ENCODE results near the gene SEC62.

Gene SEC62

GRCh38 chr3:169984292-169984691, 17.7 kb downstream of the SEC62 start:
- ATAC-seq (ENCODE audit: insufficient read depth, low read depth) (no peak), DNase-seq (no peak)
- H3K9ac ChIP-seq (ENCODE audit: low read depth, low read length) = no peak overlapping the region
- no peak overlapping the region for H3K4me3 ChIP-seq (ENCODE audit: low read depth in 1 of 2, low read length in 2 of 2)
- peaks cover 6% of the 10 kb centered on the region; the same call in 1 of the 2 replicates for H3K79me2 ChIP-seq (ENCODE audit: insufficient read depth, low read length)
- no peaks in the 10 kb centered on the region for H3K9me3 ChIP-seq (ENCODE audit: insufficient read depth, low read length, severe bottlenecking)
- no peaks in the 10 kb centered on the region for H3K4me1 ChIP-seq (ENCODE audit: insufficient read depth, low read length)
- H4K20me1 ChIP-seq (ENCODE audit: insufficient read depth, low read length) = peaks cover 3% of the 10 kb centered on the region; the same call in 1 of the 2 replicates
- no peak overlapping the region for H3K27ac ChIP-seq (ENCODE audit: low read length)
- no peak overlapping the region for H2AFZ ChIP-seq (ENCODE audit: low read depth, low read length)
- TF ChIP-seq EZH2 (IDR thresholded peaks at IDR 0.05; ENCODE audit: borderline replicate concordance, low read depth, low read length, severe bottlenecking) (no peak), CTCF (IDR thresholded peaks at IDR 0.05; ENCODE audit: borderline replicate concordance, extremely low read depth, low read length, poor library complexity, severe bottlenecking) (no peak)
- H3K27me3 ChIP-seq (ENCODE audit: insufficient read depth, low read length, poor library complexity) = no peaks in the 10 kb centered on the region
- no peak overlapping the region for H3K4me2 ChIP-seq (ENCODE audit: insufficient read depth, low read length)
- H3K36me3 ChIP-seq (ENCODE audit: insufficient read depth, low read length) = peaks cover 99% of the 10 kb centered on the region

GRCh38 chr3:169990431-169990830, 23.8 kb downstream of the SEC62 start:
- Histone ChIP-seq H3K27me3 (ENCODE audit: insufficient read depth, low read length, poor library complexity) (no peaks in the 10 kb centered on the region), H3K79me2 (ENCODE audit: insufficient read depth, low read length) (no peaks in the 10 kb centered on the region), H3K4me1 (ENCODE audit: insufficient read depth, low read length) (no peaks in the 10 kb centered on the region), H3K4me2 (ENCODE audit: insufficient read depth, low read length) (no peak overlapping the region), H3K36me3 (ENCODE audit: insufficient read depth, low read length) (peaks cover 90% of the 10 kb centered on the region), H2AFZ (ENCODE audit: low read depth, low read length) (no peak overlapping the region), H3K27ac (ENCODE audit: low read length) (no peak overlapping the region), H3K4me3 (ENCODE audit: low read depth in 1 of 2, low read length in 2 of 2) (no peak overlapping the region), H3K9me3 (ENCODE audit: insufficient read depth, low read length, severe bottlenecking) (no peaks in the 10 kb centered on the region), H4K20me1 (ENCODE audit: insufficient read depth, low read length) (no peaks in the 10 kb centered on the region), H3K9ac (ENCODE audit: low read depth, low read length) (no peak overlapping the region)
- DNase-seq = no peak
- ATAC-seq (ENCODE audit: insufficient read depth, low read depth) = no peak
- TF ChIP-seq EZH2 (IDR thresholded peaks at IDR 0.05; ENCODE audit: borderline replicate concordance, low read depth, low read length, severe bottlenecking) (no peak), CTCF (IDR thresholded peaks at IDR 0.05; ENCODE audit: borderline replicate concordance, extremely low read depth, low read length, poor library complexity, severe bottlenecking) (no peak)

DNA sequence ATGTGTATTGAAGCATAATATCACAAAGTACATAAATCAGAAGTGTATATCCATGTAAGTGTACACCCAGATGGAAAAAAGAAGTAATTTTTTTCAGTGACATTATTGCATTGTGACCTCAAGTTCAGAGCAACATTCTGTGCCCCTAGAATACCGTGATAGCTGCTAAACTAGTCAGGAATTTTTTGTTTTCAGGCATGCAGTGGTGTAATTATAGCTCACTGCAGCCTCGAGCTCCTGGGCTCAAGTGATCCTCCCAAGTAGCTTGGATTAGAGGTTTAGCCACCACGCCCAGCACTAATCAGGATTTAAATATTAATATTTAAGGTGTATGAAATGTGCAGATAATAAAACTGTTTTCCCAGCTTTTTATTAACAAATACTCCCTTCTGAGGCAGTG, 25.5 kb downstream of the SEC62 start:
- H3K9me3 ChIP-seq (ENCODE audit: insufficient read depth, low read length, severe bottlenecking) = no peaks in the 10 kb centered on the region
- peaks cover 85% of the 10 kb centered on the region for H3K36me3 ChIP-seq (ENCODE audit: insufficient read depth, low read length)
- H2AFZ ChIP-seq (ENCODE audit: low read depth, low read length) = no peak overlapping the region
- H3K4me2 ChIP-seq (ENCODE audit: insufficient read depth, low read length) = no peak overlapping the region
- ATAC-seq (ENCODE audit: insufficient read depth, low read depth) (no peak), DNase-seq (no peak)
- H3K9ac ChIP-seq (ENCODE audit: low read depth, low read length) = no peak overlapping the region
- no peak for TF ChIP-seq CTCF (IDR thresholded peaks at IDR 0.05; ENCODE audit: borderline replicate concordance, extremely low read depth, low read length, poor library complexity, severe bottlenecking)
- TF ChIP-seq EZH2 (IDR thresholded peaks at IDR 0.05; ENCODE audit: borderline replicate concordance, low read depth, low read length, severe bottlenecking) = no peak
- no peaks in the 10 kb centered on the region for H3K4me1 ChIP-seq (ENCODE audit: insufficient read depth, low read length)
- H3K27me3 ChIP-seq (ENCODE audit: insufficient read depth, low read length, poor library complexity) = no peaks in the 10 kb centered on the region
- H4K20me1 ChIP-seq (ENCODE audit: insufficient read depth, low read length) = no peaks in the 10 kb centered on the region; the same call in 1 of the 2 replicates
- H3K79me2 ChIP-seq (ENCODE audit: insufficient read depth, low read length) = no peaks in the 10 kb centered on the region
- H3K4me3 ChIP-seq (ENCODE audit: low read depth in 1 of 2, low read length in 2 of 2) = no peak overlapping the region
- no peak overlapping the region for H3K27ac ChIP-seq (ENCODE audit: low read length)

GRCh38 chr3:169992781-169993180, 26.2 kb downstream of the SEC62 start:
- peaks cover 79% of the 10 kb centered on the region for H3K36me3 ChIP-seq (ENCODE audit: insufficient read depth, low read length)
- no peaks in the 10 kb centered on the region for H3K27me3 ChIP-seq (ENCODE audit: insufficient read depth, low read length, poor library complexity)
- no peak overlapping the region for H3K4me3 ChIP-seq (ENCODE audit: low read depth in 1 of 2, low read length in 2 of 2)
- H3K4me1 ChIP-seq (ENCODE audit: insufficient read depth, low read length) = no peaks in the 10 kb centered on the region
- no peaks in the 10 kb centered on the region; the same call in 1 of the 2 replicates for H4K20me1 ChIP-seq (ENCODE audit: insufficient read depth, low read length)
- no peak for TF ChIP-seq CTCF (IDR thresholded peaks at IDR 0.05; ENCODE audit: borderline replicate concordance, extremely low read depth, low read length, poor library complexity, severe bottlenecking)
- no peak for TF ChIP-seq EZH2 (IDR thresholded peaks at IDR 0.05; ENCODE audit: borderline replicate concordance, low read depth, low read length, severe bottlenecking)
- no peaks in the 10 kb centered on the region for H3K9me3 ChIP-seq (ENCODE audit: insufficient read depth, low read length, severe bottlenecking)
- no peak for DNase-seq
- ATAC-seq (ENCODE audit: insufficient read depth, low read depth) = no peak
- H3K9ac ChIP-seq (ENCODE audit: low read depth, low read length) = no peak overlapping the region
- H3K27ac ChIP-seq (ENCODE audit: low read length) = no peak overlapping the region
- no peak overlapping the region for H3K4me2 ChIP-seq (ENCODE audit: insufficient read depth, low read length)
- H3K79me2 ChIP-seq (ENCODE audit: insufficient read depth, low read length) = no peaks in the 10 kb centered on the region
- H2AFZ ChIP-seq (ENCODE audit: low read depth, low read length) = no peak overlapping the region

Measured in DND-41 (cell line).